ENCODE results near the gene RUSC1.
"Not testable (repeated sequence)": the region's sequence is repeated elsewhere in the genome, so short reads cannot be mapped to it uniquely, and the experiment has no call there.

Gene RUSC1

DNA sequence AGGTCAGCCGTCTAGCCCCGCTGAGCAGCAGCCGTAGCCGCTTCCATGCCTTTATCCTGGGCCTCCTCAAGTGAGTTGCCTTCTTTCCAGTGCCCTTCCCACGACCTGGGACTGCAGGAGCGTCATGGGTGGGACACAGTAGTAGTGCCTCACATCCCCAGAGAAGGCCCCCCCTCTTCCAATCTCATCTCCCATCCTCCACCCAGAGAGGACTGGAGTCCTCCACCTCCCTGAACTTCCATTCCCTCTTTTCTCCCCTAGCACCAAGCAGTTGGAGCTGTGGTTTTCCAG, 4.9 kb downstream of the RUSC1 start:
- no peak for DNase-seq (ENCODE audit: insufficient read length)
- FAIRE-seq: no peak
- TF ChIP-seq TAF1 (IDR thresholded peaks at IDR 0.05; ENCODE audit: borderline replicate concordance, low read depth, low read length): no peak
- no peak for TF ChIP-seq POLR2A (IDR thresholded peaks at IDR 0.05; ENCODE audit: low read depth, low read length)
- TF ChIP-seq POLR2AphosphoS5 (IDR thresholded peaks at IDR 0.05; ENCODE audit: low read depth, low read length): no peak

GRCh38 chr1:155326020-155326526, 5.4 kb downstream of the RUSC1 start:
- TF ChIP-seq POLR2A (IDR thresholded peaks at IDR 0.05; ENCODE audit: low read depth, low read length) (no peak), POLR2AphosphoS5 (IDR thresholded peaks at IDR 0.05; ENCODE audit: low read depth, low read length) (no peak; the same call in 1 of the 2 replicates), TAF1 (IDR thresholded peaks at IDR 0.05; ENCODE audit: borderline replicate concordance, low read depth, low read length) (no peak)
- no peak for FAIRE-seq
- no peak for DNase-seq (ENCODE audit: insufficient read length)

DNA sequence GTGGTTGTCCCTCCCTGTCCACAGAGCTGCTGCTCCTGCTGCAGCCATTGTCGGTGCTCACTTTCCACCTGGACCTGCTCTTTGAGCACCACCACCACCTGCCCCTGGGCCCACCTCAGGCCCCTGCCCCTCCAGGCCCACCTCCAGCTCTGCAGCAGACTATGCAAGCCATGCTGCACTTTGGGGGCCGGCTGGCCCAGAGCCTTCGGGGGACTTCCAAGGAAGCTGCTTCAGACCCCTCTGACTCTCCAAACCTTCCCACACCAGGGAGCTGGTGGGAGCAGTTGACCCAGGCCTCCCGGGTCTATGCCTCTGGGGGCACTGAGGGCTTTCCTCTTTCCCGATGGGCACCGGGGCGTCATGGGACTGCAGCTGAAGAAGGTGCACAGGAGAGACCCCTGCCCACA, 5.9 kb downstream of the RUSC1 start:
- TF ChIP-seq TAF1 (IDR thresholded peaks at IDR 0.05; ENCODE audit: borderline replicate concordance, low read depth, low read length) (no peak), POLR2A (IDR thresholded peaks at IDR 0.05; ENCODE audit: low read depth, low read length) (no peak), POLR2AphosphoS5 (IDR thresholded peaks at IDR 0.05; ENCODE audit: low read depth, low read length) (no peak)
- DNase-seq (ENCODE audit: insufficient read length) (no peak), FAIRE-seq (no peak)

GRCh38 chr1:155327981-155328380, 7.3 kb downstream of the RUSC1 start:
- FAIRE-seq (no peak), DNase-seq (ENCODE audit: insufficient read length) (no peak)
- TF ChIP-seq TAF1 (IDR thresholded peaks at IDR 0.05; ENCODE audit: borderline replicate concordance, low read depth, low read length): no peak

GRCh38 chr1:155328856-155329255, 8.2 kb downstream of the RUSC1 start:
- DNase-seq (ENCODE audit: insufficient read length); FAIRE-seq: not testable (repeated sequence)

DNA sequence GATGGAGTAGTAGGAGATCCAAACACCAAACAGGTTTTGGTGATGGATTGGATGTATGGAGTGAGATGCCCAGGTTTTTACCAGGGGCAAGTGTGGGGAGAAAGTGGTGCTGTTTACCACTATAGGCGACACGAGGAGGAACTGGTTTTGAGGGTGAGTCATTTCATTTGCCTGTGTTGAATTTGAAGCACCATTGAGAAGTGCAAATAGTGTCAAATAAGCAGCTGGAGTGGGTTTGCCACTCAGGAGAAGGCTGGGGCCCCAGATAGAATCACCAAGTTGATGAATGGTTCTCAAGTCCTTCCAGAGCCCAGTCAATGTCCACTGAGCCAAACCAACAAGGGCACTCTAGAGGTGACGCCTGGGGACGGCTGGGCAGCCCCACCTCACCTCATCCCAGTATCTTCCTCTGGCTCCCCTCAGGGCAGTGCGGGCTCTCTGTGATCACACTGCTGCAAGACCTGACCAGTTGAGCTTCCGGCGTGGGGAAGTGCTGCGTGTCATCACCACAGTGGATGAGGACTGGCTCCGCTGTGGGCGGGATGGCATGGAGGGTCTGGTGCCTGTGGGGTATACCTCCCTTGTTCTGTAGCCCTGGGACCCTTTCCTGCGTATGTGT, 9.4 kb downstream of the RUSC1 start:
- FAIRE-seq (no peak), DNase-seq (ENCODE audit: insufficient read length) (no peak)
- TF ChIP-seq POLR2AphosphoS5 (IDR thresholded peaks at IDR 0.05; ENCODE audit: low read depth, low read length) (no peak; the same call in 1 of the 2 replicates), POLR2A (IDR thresholded peaks at IDR 0.05; ENCODE audit: low read depth, low read length) (no peak), TAF1 (IDR thresholded peaks at IDR 0.05; ENCODE audit: borderline replicate concordance, low read depth, low read length) (no peak)

DNA sequence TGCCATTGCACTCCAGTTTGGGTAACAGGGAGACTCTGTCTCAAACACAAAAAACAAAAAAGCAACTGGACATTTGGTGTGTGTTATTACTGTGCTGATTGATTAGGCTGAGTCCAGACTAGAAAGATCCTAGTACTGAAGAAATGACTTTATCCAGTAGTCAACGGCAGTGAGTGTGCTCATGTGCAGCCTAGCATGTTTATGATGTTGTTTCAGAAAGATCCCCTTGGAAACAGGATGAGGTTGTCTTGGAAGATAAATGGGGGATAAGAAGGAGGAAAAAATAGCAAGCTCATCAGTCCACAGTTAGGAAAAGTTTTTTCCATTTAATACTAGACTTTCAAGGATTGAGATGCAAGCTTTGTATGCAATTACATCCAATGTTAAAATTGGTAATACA, 14.3 kb downstream of the RUSC1 start:
- no peak for FAIRE-seq
- no peak for DNase-seq (ENCODE audit: insufficient read length)
- TF ChIP-seq TAF1 (IDR thresholded peaks at IDR 0.05; ENCODE audit: borderline replicate concordance, low read depth, low read length): no peak
- TF ChIP-seq POLR2A (IDR thresholded peaks at IDR 0.05; ENCODE audit: low read depth, low read length): no peak
- TF ChIP-seq POLR2AphosphoS5 (IDR thresholded peaks at IDR 0.05; ENCODE audit: low read depth, low read length): no peak

DNA sequence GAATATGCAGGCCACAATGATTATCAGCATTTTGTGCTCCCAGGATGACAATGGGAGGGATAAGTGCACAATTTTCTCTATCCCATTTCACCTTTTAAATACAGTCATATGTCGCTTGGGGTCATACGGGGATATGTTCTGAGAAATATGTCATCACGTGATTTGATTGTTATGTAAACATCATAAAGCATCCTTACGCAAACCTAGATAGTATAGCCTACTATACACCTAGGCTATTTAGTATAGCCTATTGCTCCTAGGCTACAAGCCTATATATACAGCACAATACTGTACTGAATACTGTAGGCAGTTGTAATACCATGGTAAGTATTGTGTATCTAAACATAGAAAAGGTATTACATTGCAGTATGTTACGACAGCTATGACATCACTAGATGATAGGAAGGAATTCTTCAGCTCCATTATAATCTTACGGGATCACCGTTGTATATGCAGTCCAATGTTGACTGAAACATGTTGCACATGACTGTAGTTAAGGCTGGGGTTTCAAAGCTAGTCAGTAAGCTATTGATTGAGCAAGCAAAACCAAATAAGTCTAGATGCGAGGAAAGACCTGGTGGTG, 18.9 kb downstream of the RUSC1 start:
- FAIRE-seq: no peak
- DNase-seq (ENCODE audit: insufficient read length): no peak
- TF ChIP-seq POLR2A (IDR thresholded peaks at IDR 0.05; ENCODE audit: low read depth, low read length) (no peak), TAF1 (IDR thresholded peaks at IDR 0.05; ENCODE audit: borderline replicate concordance, low read depth, low read length) (no peak), POLR2AphosphoS5 (IDR thresholded peaks at IDR 0.05; ENCODE audit: low read depth, low read length) (no peak)

DNA sequence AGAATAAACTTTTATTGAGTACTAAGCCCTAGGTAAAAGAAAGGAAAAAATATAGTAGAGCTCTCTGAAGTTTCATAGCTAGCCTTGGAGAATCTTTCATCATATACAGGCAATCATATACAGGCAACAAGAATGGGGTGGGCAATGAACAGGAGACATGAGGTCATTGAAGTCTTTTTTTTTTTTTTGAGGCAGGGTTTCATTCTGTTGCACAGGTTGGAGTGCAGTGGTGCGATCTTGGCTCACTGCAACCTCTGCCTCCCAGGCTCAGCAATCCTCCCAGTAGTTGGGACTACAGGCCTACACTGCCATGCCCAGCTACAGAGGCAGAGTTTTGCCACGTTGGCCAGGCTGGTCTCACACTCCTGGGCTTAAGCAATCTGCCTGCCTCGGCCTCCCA, 22.1 kb downstream of the RUSC1 start:
- FAIRE-seq: no peak
- TF ChIP-seq POLR2AphosphoS5 (IDR thresholded peaks at IDR 0.05; ENCODE audit: low read depth, low read length) (no peak), TAF1 (IDR thresholded peaks at IDR 0.05; ENCODE audit: borderline replicate concordance, low read depth, low read length) (no peak), POLR2A (IDR thresholded peaks at IDR 0.05; ENCODE audit: low read depth, low read length) (no peak)
- no peak for DNase-seq (ENCODE audit: insufficient read length)

DNA sequence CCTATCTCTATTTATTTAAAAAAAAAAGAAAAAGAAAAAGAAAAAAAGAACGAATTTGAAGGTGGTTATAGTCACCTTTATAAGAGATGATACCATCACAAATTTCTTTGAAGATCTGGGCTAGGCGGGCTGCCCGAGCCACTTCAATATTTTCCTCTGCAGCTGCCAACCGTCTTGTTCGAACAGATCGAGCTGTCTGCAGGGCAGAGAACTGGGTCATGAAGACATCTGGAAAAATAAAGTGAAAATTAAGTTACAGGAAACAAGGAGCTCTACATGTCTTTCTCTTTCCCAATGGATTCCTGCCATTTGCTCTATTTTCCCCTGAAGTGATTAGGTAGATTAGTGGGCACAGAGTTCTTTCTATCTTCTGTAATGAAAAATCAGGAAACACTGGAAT, 31.9 kb downstream of the RUSC1 start:
- FAIRE-seq: no peak
- no peak for DNase-seq (ENCODE audit: insufficient read length)
- TF ChIP-seq TAF1 (IDR thresholded peaks at IDR 0.05; ENCODE audit: borderline replicate concordance, low read depth, low read length): no peak
- no peak for TF ChIP-seq POLR2AphosphoS5 (IDR thresholded peaks at IDR 0.05; ENCODE audit: low read depth, low read length)
- no peak for TF ChIP-seq POLR2A (IDR thresholded peaks at IDR 0.05; ENCODE audit: low read depth, low read length)

GRCh38 chr1:155360051-155360450, 39.4 kb downstream of the RUSC1 start:
- DNase-seq (ENCODE audit: insufficient read length) (no peak), FAIRE-seq (no peak)
- TF ChIP-seq POLR2A (IDR thresholded peaks at IDR 0.05; ENCODE audit: low read depth, low read length) (no peak), POLR2AphosphoS5 (IDR thresholded peaks at IDR 0.05; ENCODE audit: low read depth, low read length) (no peak), TAF1 (IDR thresholded peaks at IDR 0.05; ENCODE audit: borderline replicate concordance, low read depth, low read length) (no peak)

GRCh38 chr1:155379180-155379579, 58.5 kb downstream of the RUSC1 start:
- FAIRE-seq: no peak
- TF ChIP-seq TAF1 (IDR thresholded peaks at IDR 0.05; ENCODE audit: borderline replicate concordance, low read depth, low read length): no peak
- TF ChIP-seq POLR2AphosphoS5 (IDR thresholded peaks at IDR 0.05; ENCODE audit: low read depth, low read length): no peak
- no peak for TF ChIP-seq POLR2A (IDR thresholded peaks at IDR 0.05; ENCODE audit: low read depth, low read length)
- no peak for DNase-seq (ENCODE audit: insufficient read length)
